Mesothelial cell of epicardium (in vitro differentiated cells): ENCODE measurements around the gene TADA2B. TPM values are rescaled to one million over a fixed set of nuclear protein-coding genes. Genes with fewer than 3 reads are reported as not detected.

ENCODE experiments used
- DNase-seq, 2 experiments: peaks; one replicate each; pipeline ENCODE4 v3.0.0; 2021; ENCODE audit warnings: low spot score in 2 of 2; ENCODE audit not compliant: unreplicated experiment in 2 of 2
- H3K27ac Mint-ChIP-seq: 2 replicates; pipeline ENCODE4 v1.8.0; 2021; ENCODE audit warnings: mixed read lengths
- H3K27me3 Mint-ChIP-seq: 2 replicates; pipeline ENCODE4 v1.8.0; 2021; ENCODE audit warnings: low read depth, mixed read lengths
- H3K36me3 Mint-ChIP-seq: 2 replicates; pipeline ENCODE4 v1.8.0; 2021; ENCODE audit warnings: mixed read lengths
- H3K4me1 Mint-ChIP-seq: 2 replicates; pipeline ENCODE4 v1.8.0; 2021; ENCODE audit warnings: mixed read lengths
- H3K4me3 Mint-ChIP-seq: 2 replicates; pipeline ENCODE4 v1.8.0; 2021; ENCODE audit warnings: mild to moderate bottlenecking, moderate library complexity, mixed read lengths
- H3K9me3 Mint-ChIP-seq: 2 replicates; pipeline ENCODE4 v1.8.0; 2021; ENCODE audit warnings: mixed read lengths
- total RNA-seq: library from RNA; stranded (reverse); gene quantifications from 3 replicates; pipeline ENCODE4 v1.2.1, GENCODE V29; 2021
- TF ChIP-seq, protein P1 (sequence below): fragments of 200-600 bp; sonication (generic); IDR thresholded peaks from one replicate; pipeline ENCODE4 v1.5.0; 2021; ENCODE audit warnings: antibody characterized with exemption; ENCODE audit not compliant: unreplicated experiment

Gene TADA2B
- total RNA-seq, 1 donor from 2014 or later = 17.4 TPM

DNA sequence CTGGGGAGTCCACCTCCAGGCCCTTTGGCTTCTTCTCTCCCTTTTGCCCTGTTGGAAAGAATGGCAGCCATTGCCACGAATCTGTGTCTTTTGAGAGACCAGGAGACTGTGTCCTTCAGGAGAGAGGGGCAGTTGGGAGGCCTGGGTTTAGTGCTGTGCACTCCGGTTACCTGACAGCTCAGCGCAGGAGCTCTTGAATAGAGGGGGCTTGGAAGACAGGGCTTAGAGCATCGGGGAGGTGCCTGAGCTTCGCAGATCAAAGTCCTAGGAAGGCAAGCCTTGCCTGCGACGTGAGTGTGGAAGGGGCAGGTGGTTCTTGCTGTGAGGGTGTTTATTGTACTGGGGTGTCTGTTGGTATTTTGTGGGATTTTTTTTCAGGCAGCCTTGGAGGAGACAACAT, 41.9 kb upstream of the TADA2B start:
- Mint-ChIP-seq H3K27me3 (no peaks in the 10 kb centered on the region), H3K4me1 (peaks cover 2% of the 10 kb centered on the region), H3K36me3 (peaks cover 43% of the 10 kb centered on the region), H3K27ac (peak overlapping the region; percentile 0), H3K4me3 (no peak overlapping the region), H3K9me3 (no peaks in the 10 kb centered on the region)
- DNase-seq = no peak
- TF ChIP-seq, protein P1, sequence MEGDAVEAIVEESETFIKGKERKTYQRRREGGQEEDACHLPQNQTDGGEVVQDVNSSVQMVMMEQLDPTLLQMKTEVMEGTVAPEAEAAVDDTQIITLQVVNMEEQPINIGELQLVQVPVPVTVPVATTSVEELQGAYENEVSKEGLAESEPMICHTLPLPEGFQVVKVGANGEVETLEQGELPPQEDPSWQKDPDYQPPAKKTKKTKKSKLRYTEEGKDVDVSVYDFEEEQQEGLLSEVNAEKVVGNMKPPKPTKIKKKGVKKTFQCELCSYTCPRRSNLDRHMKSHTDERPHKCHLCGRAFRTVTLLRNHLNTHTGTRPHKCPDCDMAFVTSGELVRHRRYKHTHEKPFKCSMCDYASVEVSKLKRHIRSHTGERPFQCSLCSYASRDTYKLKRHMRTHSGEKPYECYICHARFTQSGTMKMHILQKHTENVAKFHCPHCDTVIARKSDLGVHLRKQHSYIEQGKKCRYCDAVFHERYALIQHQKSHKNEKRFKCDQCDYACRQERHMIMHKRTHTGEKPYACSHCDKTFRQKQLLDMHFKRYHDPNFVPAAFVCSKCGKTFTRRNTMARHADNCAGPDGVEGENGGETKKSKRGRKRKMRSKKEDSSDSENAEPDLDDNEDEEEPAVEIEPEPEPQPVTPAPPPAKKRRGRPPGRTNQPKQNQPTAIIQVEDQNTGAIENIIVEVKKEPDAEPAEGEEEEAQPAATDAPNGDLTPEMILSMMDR = no peak

DNA sequence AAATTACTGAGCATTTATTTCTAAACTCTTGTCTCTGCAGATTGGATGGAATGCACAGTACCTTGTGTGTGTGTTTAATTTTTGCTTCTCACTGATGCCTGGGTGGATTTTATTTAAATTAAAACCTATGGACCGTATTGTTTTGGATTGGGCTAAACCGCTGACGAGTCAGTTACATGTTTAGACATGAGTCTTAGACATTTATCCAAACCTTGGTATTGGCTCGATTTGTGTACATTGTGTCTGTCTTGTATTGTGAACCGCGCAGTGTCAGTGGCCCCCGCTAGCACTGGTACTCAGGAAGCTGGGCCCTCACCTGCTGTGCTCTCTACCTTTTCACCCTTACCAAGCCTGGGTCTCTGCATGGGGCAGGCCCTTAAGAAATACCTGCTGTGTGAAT, 40.8 kb upstream of the TADA2B start:
- TF ChIP-seq, protein P1 = no peak
- H3K27ac Mint-ChIP-seq = no peak overlapping the region
- H3K4me1 Mint-ChIP-seq = peaks cover 12% of the 10 kb centered on the region

DNA sequence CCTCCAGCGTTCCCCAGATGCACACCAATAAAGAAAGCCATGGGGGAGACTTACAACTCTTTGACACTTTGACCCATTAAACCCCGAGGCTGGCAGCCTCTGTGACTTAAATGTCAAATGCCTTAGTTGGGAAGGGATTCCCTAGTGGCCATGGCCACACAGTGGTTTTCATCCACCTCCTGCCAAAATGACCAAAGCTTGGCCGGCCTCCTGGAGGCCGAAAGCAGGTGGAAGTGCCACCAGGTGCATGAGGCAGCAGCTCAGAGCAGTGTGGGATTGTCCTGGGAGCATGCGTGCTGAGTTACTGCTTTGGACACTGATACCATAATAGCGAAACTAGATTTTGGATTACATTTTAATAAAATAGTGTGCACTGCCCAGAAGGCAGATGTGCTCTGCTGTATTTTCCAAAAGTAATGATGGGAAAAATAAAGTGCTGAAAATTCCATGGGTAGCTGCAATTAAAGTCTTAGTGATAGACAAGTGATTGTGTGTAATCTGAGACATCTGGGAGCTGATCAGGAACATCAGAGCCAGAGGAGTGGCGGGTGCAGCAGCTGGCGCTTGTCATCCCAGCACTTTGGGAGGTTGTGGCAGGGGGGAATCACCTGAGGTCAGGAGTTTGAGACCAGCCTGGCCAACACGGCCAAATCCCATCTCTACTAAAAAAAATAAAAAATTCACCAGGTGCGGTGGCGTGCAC, 39.8 kb upstream of the TADA2B start:
- no peak for DNase-seq
- TF ChIP-seq, protein P1 = no peak
- H3K4me1 Mint-ChIP-seq = peaks cover 12% of the 10 kb centered on the region
- H3K4me3 Mint-ChIP-seq = no peak overlapping the region
- no peak overlapping the region for H3K27ac Mint-ChIP-seq
- H3K27me3 Mint-ChIP-seq = no peaks in the 10 kb centered on the region
- H3K9me3 Mint-ChIP-seq = no peaks in the 10 kb centered on the region
- H3K36me3 Mint-ChIP-seq = peaks cover 39% of the 10 kb centered on the region

More for the DNA sequence above, 40.8 kb upstream of the TADA2B start:
- Mint-ChIP-seq H3K4me3 (no peak overlapping the region), H3K36me3 (peaks cover 39% of the 10 kb centered on the region), H3K9me3 (no peaks in the 10 kb centered on the region), H3K27me3 (no peaks in the 10 kb centered on the region)
- no peak for DNase-seq

DNA sequence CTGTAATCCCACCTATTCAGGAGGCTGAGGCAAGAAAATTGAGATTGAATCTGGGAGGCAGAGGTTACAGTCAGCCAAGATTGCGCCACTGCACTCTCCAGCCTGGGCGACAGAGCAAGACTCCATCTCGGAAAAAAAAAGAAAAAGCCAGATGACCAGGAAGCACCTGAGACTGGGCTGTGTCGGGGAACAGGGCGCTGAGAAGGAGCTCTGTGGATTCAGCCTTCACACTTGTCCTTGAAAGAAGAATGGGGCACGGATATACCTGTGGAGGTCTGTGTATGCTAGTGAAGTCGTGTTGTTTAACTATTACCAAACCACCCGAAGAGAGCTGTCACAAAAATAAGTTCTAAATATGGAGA, 39.3 kb upstream of the TADA2B start:
- peaks cover 42% of the 10 kb centered on the region for H3K36me3 Mint-ChIP-seq
- TF ChIP-seq, protein P1 = no peak
- no peak overlapping the region for H3K27ac Mint-ChIP-seq
- no peaks in the 10 kb centered on the region for H3K9me3 Mint-ChIP-seq
- no peaks in the 10 kb centered on the region for H3K27me3 Mint-ChIP-seq
- H3K4me1 Mint-ChIP-seq = peaks cover 12% of the 10 kb centered on the region
- no peak for DNase-seq
- H3K4me3 Mint-ChIP-seq = no peak overlapping the region

DNA sequence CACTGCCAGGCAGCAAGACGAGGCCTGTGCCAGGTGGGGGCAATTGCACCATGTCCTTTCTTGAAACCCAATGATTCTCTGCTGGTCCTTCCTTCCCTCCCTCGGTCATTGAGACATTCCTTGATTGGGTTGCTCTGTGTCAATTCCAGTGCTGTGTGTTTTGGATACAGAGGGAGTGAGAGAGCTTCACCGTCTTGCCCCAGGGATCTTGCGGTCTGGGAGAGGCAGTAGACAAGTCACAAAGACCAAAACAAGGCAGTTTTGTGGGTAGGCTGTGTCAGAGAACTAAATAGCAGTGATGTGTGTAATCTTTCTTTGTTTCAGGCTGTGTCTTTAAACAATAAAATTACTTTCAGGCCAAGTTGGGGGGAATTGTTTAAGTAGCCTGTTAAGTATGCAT, 38.8 kb upstream of the TADA2B start:
- Mint-ChIP-seq H3K4me1 (peaks cover 12% of the 10 kb centered on the region), H3K36me3 (peaks cover 45% of the 10 kb centered on the region), H3K27ac (no peak overlapping the region), H3K27me3 (no peaks in the 10 kb centered on the region), H3K9me3 (no peaks in the 10 kb centered on the region), H3K4me3 (no peak overlapping the region)
- TF ChIP-seq, protein P1 = no peak
- DNase-seq = no peak
